HEK293 (cell line): Measurements from ENCODE around the gene DARS2.

ENCODE experiments used
- SETDB1 ChIP-seq: IDR thresholded peaks from one replicate; pipeline ENCODE4 v1.6.1; 2017; ENCODE audit warnings: mild to moderate bottlenecking, low read length, moderate library complexity, mixed read lengths; ENCODE audit not compliant: insufficient read length
- ZBTB49 ChIP-seq: fragments of 450-650 bp; formaldehyde crosslinking; IDR thresholded peaks from 2 replicates; pipeline ENCODE4 v1.5.1; 2016; ENCODE audit warnings: missing biosample characterization, missing genetic modification characterization, low read depth
- ZNF138 ChIP-seq: fragments of 450-650 bp; formaldehyde crosslinking; IDR thresholded peaks from 2 replicates; pipeline ENCODE4 v1.5.1; 2016; ENCODE audit warnings: missing biosample characterization, missing genetic modification characterization, borderline replicate concordance
- ZNF274 ChIP-seq, 2 experiments: fragments of 200-500 bp in 1 of 2; fragments of 450-650 bp in 1 of 2; sonication (Bioruptor generic) in 1 of 2; formaldehyde crosslinking in 1 of 2; IDR thresholded peaks; 2 replicates each; pipeline versions ENCODE4 v1.5.1 to v1.6.1; 2014 to 2016; ENCODE audit warnings: borderline replicate concordance in 1 of 2, inconsistent platforms in 1 of 2, low read length in 1 of 2, missing biosample characterization in 1 of 2, missing genetic modification characterization in 1 of 2
- ZNF510 ChIP-seq: fragments of 450-650 bp; formaldehyde crosslinking; IDR thresholded peaks from 2 replicates; pipeline ENCODE4 v1.5.1; 2018; ENCODE audit warnings: mild to moderate bottlenecking, missing genetic modification characterization, missing biosample characterization; ENCODE audit not compliant: insufficient replicate concordance
- ZNF544 ChIP-seq: fragments of 450-650 bp; formaldehyde crosslinking; IDR thresholded peaks from 2 replicates; pipeline ENCODE4 v1.5.0; 2017; ENCODE audit warnings: missing biosample characterization, missing genetic modification characterization
- ZNF558 ChIP-seq: fragments of 450-650 bp; formaldehyde crosslinking; IDR thresholded peaks from 2 replicates; pipeline ENCODE4 v1.5.1; 2016; ENCODE audit warnings: missing biosample characterization, missing genetic modification characterization
- ZNF629 ChIP-seq: fragments of 450-650 bp; formaldehyde crosslinking; IDR thresholded peaks from 2 replicates; pipeline ENCODE4 v1.5.1; 2017; ENCODE audit warnings: missing biosample characterization, missing genetic modification characterization
- ZNF658 ChIP-seq: fragments of 450-650 bp; formaldehyde crosslinking; IDR thresholded peaks from 2 replicates; pipeline ENCODE4; 2016; ENCODE audit warnings: missing biosample characterization, missing genetic modification characterization
- ZNF777 ChIP-seq: fragments of 450-650 bp; formaldehyde crosslinking; IDR thresholded peaks from 2 replicates; pipeline ENCODE4 v1.5.1; 2017; ENCODE audit warnings: missing biosample characterization, missing genetic modification characterization, borderline replicate concordance
- TF ChIP-seq, protein P1 (sequence below): fragments of 450-650 bp; formaldehyde crosslinking; IDR thresholded peaks from 2 replicates; pipeline ENCODE4 v1.5.1; 2016; ENCODE audit warnings: missing biosample characterization, missing genetic modification characterization
- TF ChIP-seq, protein P2 (sequence below): fragments of 450-650 bp; formaldehyde crosslinking; IDR thresholded peaks from 2 replicates; pipeline ENCODE4 v1.5.1; 2017; ENCODE audit warnings: missing biosample characterization, missing genetic modification characterization

DNA sequence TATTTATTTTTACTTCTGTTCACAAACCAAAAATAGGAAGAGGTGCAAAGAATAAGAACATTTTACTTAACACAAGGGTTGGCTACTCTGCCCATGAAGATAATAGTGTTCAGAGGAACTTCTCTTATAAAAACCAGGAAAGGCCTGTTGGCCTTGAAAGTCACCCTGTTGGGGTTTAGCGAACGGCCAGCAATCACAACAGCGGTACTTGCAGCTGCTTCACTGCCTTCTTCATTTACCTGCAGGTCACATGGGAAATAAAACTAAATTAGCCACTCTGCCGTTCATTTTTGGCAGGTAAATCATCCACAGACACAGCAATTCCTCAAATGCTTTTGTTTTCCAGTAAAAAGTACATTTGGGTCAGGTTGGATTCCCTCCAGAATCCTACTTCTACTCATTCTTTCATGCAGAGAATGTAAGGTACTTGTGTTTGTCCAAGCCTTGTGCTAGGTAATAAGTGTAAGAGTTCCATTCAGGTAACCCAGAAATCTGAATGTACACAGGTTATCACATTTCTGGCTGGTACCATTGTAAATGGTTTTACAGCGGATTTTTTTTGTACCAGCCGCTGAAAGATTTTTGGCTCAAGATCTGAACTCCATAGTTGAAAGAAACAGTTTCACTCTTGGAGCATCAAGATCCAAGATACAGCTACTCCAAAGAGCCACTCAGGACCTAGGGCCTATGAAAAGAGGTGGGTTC lies 79.5 kb downstream of the DARS2 start:
- no peak for TF ChIP-seq SETDB1
- TF ChIP-seq ZNF138 (tag by site-specific recombination), result no peak
- TF ChIP-seq, protein P1, sequence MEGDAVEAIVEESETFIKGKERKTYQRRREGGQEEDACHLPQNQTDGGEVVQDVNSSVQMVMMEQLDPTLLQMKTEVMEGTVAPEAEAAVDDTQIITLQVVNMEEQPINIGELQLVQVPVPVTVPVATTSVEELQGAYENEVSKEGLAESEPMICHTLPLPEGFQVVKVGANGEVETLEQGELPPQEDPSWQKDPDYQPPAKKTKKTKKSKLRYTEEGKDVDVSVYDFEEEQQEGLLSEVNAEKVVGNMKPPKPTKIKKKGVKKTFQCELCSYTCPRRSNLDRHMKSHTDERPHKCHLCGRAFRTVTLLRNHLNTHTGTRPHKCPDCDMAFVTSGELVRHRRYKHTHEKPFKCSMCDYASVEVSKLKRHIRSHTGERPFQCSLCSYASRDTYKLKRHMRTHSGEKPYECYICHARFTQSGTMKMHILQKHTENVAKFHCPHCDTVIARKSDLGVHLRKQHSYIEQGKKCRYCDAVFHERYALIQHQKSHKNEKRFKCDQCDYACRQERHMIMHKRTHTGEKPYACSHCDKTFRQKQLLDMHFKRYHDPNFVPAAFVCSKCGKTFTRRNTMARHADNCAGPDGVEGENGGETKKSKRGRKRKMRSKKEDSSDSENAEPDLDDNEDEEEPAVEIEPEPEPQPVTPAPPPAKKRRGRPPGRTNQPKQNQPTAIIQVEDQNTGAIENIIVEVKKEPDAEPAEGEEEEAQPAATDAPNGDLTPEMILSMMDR (tag by site-specific recombination), result no peak
- no peak for TF ChIP-seq ZNF544 (tag by site-specific recombination)
- no peak for TF ChIP-seq ZNF658 (tag by site-specific recombination)
- TF ChIP-seq ZNF510 (tag by site-specific recombination), result no peak
- TF ChIP-seq ZNF777 (tag by site-specific recombination), result no peak
- TF ChIP-seq ZBTB49 (tag by site-specific recombination), result no peak
- TF ChIP-seq ZNF274 (IDR thresholded peaks at IDR 0.05; ENCODE audit: low read length), result no peak
- TF ChIP-seq ZNF274 (tag by site-specific recombination; IDR thresholded peaks at IDR 0.05; ENCODE audit: borderline replicate concordance), result no peak
- TF ChIP-seq, protein P2, sequence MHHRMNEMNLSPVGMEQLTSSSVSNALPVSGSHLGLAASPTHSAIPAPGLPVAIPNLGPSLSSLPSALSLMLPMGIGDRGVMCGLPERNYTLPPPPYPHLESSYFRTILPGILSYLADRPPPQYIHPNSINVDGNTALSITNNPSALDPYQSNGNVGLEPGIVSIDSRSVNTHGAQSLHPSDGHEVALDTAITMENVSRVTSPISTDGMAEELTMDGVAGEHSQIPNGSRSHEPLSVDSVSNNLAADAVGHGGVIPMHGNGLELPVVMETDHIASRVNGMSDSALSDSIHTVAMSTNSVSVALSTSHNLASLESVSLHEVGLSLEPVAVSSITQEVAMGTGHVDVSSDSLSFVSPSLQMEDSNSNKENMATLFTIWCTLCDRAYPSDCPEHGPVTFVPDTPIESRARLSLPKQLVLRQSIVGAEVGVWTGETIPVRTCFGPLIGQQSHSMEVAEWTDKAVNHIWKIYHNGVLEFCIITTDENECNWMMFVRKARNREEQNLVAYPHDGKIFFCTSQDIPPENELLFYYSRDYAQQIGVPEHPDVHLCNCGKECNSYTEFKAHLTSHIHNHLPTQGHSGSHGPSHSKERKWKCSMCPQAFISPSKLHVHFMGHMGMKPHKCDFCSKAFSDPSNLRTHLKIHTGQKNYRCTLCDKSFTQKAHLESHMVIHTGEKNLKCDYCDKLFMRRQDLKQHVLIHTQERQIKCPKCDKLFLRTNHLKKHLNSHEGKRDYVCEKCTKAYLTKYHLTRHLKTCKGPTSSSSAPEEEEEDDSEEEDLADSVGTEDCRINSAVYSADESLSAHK, result no peak
- TF ChIP-seq ZNF629 (tag by site-specific recombination), result no peak
- no peak for TF ChIP-seq ZNF558
